Stimulated activated CD8-positive, alpha-beta memory T cell treated with anti-CD3 and anti-CD28 coated beads, Interleukin-2, amount 100 ng/mL, for 1 hour (primary cell): ENCODE measurements around the gene ZBTB20.

Experiments
- DNase-seq, 2 donors: peaks; one replicate each; pipeline ENCODE4 v3.0.0-alpha.2; 2020; ENCODE audit warnings: low read depth in 2 of 2

The ZBTB20 gene

GRCh38 chr3:115087512-115087911 is 59.6 kb downstream of the ZBTB20 start:
- DNase-seq = no peak

- no peak for DNase-seq
Observed at GRCh38 chr3:115086344-115086743, 60.7 kb downstream of the ZBTB20 start.

GRCh38 chr3:115085197-115085865 is 61.8 kb downstream of the ZBTB20 start:
- no peak for DNase-seq

GRCh38 chr3:115084686-115085085 is 62.4 kb downstream of the ZBTB20 start:
- DNase-seq = no peak

DNA sequence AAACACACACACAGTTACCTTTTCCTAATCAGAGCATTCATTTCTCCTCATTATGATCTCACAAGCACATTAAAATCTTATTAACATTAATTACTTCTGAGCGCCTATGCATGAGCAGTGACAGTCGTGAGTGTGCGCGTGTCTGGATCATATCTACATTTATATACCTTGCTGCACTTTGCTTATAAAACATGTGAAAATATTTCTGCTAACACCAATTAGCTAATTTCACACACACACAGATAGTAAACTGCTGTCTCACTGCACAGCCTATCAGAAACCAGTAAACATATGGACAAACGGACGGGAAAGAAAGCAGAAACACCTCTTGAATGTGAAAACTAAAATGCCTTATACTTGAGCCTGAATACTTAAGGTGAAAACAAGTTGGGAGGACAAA is 64.8 kb downstream of the ZBTB20 start:
- DNase-seq = no peak

- no peak for DNase-seq
Observed at GRCh38 chr3:115081444-115081843, 65.6 kb downstream of the ZBTB20 start.

DNA sequence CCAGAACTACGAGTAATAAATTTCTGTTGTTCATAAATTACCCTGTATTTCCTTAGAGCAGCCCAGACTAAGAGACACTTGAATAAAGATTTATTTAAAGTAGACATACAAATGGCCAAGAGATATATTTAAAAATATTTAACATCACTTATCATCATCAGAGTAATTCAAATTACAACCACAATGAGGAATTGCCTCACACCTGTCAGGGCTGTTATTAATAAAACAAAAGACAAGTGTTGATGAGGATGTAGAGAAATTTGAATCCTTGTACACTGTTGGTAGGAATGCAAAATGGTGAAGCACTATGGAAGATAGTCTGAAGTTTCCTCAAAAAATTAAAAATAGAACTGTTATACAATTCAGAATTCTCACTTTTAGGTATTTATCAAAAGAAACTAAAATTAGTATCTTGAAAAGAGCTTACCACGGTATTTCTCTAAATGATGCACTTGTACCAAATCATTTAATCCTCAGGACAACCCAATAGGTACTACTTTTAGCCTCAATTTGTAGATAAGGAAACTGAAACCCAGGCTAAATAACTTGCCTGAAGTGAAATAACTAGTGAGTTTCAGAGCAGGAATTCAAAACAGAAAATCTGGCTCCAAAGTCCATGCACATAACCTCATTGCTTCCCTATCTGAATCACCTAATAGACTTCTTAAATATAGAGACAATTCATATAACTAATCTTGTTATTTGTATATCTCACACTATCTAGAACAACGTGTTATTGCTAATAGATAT is 69.4 kb downstream of the ZBTB20 start:
- DNase-seq = no peak

DNA sequence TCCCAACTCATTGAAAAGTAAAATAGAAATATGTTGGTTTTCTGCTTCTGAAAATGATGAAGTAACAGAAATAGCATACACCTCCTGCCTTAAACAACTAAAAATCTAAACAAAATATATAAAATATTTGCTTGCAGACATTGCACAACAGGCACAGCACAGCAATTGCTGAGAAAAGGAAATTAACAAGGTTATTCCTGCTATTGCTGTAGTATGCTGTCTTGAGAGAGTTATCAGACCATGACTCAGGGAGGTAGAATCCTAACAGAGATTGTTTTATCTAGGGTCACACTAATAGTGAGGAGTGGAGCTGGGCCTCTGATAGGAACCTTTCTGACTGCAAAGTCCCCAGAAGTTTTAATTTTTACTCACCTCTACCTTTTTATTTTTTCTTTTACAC is 72.6 kb downstream of the ZBTB20 start:
- DNase-seq = no peak

DNA sequence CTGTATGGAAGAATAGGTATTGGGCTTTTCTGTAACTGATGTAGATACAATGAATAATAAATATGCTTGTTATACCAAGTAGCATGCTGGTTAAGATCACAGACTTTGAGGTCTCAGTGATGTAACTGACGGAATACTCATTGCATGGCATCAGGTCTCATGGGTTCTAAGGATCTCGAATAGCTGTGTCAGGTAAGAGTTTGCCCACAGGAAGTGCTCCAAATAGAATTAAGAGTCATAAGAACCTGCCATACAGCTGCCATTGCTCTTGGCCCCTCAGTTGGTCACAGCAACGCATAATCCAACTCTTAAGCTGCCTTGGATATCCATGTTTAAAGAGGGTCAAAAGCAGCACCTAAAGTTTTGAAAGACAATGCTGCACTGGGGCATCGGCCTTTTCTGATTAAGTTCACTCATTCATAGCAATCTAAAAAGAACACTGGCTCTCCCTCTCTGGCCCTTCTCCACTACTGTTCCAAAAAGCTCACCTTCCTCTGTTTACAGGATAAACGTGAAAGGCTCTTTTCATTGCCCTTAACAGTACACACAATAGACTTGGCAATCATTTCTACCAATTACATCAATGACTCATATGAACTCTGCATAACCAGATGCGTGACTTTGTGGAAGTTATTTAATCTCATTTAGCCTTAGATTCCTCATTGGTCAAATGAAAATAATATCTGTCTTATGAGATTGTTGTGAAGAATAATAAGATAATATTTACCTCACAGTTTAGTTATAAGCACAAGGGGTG is 74.6 kb downstream of the ZBTB20 start:
- no peak for DNase-seq

- DNase-seq = no peak
Observed at GRCh38 chr3:115071601-115072000, 75.5 kb downstream of the ZBTB20 start.

GRCh38 chr3:115071166-115071565 is 75.9 kb downstream of the ZBTB20 start:
- no peak for DNase-seq

DNA sequence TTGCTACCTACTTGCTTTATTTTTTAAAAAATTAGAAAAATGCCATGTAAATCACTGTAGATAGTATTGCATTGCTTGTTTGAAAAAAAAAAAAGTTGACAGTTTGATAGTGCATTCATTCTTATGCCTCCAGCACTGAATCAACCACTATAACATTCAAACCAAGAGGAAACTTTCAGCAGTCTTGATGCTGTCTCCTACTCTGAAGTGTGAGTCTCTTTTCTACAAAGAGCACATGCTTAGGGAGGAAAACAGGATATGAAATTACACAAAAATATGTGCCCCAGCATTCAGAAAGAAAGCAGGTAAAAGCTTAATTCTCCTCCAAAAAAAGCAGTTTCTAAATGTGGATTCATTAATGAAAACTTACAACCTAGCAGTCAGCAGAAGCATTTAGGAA is 78.3 kb downstream of the ZBTB20 start:
- no peak for DNase-seq

DNA sequence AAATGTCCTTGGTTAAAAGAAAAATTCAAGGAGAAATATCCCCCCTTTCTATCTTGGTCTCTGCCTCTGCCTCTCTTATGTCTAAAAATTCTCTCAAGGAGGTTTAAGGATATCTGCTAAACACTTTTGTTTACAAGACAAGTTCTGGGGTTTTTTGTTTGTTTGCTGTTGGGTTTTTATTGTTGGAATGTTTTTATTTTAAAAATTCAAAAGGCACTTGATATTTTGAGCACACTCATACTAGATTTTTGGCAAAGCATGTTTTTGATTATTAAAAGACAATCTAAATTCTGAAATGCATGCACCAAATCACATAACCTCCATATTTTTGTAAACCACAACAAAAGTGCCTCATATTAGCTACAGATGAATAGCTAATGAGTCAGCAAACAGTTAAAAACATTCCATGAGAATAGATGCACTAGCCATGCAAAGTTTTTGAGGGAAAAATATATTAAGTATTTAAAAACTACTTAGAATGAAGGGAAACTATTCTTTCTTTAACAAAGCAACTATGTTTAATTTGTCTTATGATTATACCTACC is 84.6 kb downstream of the ZBTB20 start:
- DNase-seq = no peak

GRCh38 chr3:115062009-115062408 is 85.1 kb downstream of the ZBTB20 start:
- DNase-seq = no peak

DNA sequence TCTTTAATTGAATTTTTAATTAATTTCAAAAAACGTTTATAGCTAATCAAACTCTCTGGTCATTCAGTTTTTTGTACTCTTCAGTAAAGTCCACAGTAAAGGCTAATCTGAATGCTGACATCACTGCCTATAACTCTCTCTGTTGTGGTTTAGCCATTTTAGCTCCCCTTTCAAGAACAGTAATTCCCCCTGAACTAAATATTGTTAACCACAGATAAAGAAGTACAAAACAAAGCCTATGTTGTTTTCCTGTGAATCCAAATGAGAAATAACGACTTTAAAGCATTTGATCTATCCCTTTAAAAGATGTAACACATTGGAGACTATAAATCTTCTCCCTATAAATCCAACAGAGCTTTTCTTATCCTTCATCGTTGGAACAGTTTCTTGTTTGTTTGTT is 94.2 kb downstream of the ZBTB20 start:
- DNase-seq = no peak

DNA sequence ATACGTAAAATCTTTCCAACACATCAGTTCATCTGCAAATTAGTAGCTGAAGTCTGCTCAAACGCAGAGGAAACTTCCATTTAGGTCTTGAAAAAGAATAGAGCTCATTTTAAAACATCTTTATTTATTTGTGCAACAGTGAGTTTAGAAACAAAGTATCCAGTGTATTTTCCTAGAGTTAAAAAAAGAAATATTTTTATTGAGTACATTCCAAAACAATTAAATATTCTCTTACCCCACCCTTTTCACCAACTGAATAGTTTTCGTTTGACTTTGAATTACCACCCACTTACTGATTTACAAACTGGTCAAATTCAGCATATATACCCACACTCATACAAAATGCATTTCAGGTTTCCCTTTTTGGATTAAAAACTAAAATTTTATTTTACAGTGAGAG is 104.7 kb downstream of the ZBTB20 start:
- no peak for DNase-seq

DNA sequence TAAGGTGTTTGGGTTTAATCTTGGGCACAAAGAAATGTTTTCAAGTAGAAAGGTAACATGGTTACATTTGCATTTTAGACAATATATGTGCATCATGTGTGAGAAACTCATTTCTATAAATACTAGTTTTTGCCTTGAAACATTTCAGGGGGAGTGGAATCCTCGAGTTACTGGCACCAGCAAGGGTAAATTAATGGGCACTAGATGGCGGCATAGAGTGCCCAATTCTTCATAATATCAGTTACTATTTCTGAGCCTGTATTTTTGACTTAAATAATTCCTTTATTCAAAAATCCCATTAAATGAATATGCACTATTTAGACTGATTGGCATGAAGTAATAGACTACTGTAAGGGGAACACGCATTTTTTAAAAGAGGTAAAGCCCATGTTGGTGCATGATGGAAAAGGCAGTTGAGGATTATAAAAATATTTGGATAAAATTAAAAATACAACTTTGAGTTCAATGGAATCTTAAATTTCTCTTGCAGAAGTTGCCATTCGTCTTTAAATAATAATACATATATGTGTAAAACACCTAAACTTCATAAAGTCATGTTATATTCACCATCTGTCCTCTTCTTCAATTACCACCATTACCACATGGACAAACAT is 106.3 kb downstream of the ZBTB20 start:
- DNase-seq = peak in 1 of 2 donors; percentile 2

- DNase-seq = no peak
Observed at GRCh38 chr3:115040246-115040645, 106.8 kb downstream of the ZBTB20 start.

DNA sequence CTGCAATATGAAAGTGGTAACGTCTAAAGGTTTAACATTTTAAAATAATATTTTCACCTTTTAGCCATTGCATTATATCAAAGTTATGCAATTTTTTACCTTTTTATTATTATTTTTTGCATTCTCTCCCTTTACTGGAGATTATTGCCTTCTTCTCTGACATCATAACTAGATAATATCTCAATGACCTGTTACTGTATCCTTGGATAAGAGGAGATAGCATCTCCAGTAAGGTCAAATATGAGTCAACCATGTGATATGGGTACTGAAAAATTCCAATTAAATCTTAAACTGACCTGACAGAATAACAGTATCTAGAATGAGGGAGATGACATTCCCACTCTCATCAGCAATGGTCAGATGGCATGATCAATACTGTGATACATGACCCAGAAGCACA is 108.3 kb downstream of the ZBTB20 start:
- no peak for DNase-seq

GRCh38 chr3:115022835-115023398 is 124.2 kb downstream of the ZBTB20 start:
- DNase-seq = no peak

- no peak for DNase-seq
Observed at GRCh38 chr3:115022199-115022598, 124.9 kb downstream of the ZBTB20 start.

- no peak for DNase-seq
Observed at GRCh38 chr3:115021061-115021460, 126.0 kb downstream of the ZBTB20 start.
